HG03196 (cell line): ENCODE data around the gene ITIH2.
"Not testable (repeated sequence)": the region's sequence is repeated elsewhere in the genome, so short reads cannot be mapped to it uniquely, and the experiment has no call there.

Experiments
- ATAC-seq: cut with Tn5 transposase; IDR thresholded peaks from one replicate; pipeline ENCODE4 v1.9.1; 2021; ENCODE audit not compliant: unreplicated experiment

The ITIH2 gene

DNA sequence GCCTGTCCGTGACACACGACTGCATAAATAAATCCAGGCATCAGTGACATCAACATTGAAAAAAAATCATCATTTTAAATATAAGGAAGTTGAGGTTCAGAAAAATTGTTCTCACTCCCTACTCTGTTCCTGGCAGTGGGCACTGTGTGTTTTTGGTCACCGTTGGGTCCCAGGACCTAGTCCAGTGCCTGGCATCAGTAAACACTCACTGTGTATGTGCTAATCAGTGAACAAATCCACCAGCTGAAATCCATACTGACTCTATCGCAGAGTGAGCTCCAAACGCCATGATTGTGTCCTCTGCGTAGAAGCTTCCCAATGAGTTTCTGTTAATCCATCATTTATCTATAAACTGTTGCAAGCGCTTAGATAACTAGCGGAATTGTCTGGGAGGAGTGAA lies 41.2 kb downstream of the ITIH2 start:
- no peak for ATAC-seq

DNA sequence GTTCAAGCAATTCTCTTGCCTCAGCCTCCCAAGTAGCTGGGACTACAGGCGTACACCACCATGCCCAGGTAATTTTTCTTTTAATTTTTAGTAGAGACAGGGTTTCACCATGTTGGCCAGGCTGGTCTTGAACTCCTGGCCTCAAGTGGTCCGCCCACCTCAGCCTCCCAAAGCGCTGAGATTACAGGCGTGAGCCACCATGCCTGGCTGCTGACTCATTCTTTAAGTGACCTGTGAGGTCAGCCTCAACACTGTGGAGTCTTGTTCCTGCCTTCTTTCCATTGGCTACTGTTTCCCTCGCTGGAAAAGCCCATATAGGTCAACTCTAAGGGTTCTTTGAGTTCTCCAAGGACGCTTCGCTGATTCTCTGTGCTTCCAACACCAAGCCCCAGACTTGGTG lies 45.5 kb downstream of the ITIH2 start:
- not testable (repeated sequence) for ATAC-seq

DNA sequence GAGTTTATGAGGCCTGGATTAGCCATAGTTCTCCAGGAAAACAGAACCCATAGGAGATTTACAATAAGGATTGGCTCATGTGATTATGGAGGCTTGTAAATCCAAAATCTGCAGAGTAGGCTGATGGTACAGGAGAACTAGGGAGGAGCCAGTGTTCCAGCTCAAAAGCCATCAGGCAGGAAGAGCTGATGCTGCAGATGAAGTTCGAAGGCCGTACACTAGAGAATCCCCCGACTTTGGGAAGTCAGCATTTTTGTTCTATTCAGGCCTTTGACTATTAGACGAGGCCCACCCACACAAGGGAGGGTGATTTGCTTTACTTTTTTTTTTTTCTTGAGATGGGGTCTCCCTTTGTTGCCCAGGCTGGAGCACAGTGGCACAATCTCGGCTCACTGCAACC lies 47.1 kb downstream of the ITIH2 start:
- no peak for ATAC-seq

DNA sequence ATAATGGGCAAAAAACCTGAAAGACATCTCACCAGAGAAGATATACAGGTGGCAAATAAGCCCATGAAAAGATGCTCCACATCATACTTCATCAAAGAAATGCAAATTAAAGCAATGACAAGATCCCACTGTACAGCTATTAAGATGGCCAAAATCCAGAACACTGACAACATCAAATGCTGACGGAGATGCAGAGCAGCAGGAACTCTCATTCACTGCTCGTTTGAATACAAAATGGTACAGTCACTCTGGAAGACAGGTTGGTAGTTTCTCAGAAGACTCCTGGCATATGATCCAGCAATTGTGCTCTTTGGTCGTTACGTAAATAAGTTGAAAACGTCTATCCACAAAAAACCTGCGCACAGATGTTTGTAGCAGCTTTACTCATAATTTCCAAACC lies 49.1 kb downstream of the ITIH2 start:
- no peak for ATAC-seq

DNA sequence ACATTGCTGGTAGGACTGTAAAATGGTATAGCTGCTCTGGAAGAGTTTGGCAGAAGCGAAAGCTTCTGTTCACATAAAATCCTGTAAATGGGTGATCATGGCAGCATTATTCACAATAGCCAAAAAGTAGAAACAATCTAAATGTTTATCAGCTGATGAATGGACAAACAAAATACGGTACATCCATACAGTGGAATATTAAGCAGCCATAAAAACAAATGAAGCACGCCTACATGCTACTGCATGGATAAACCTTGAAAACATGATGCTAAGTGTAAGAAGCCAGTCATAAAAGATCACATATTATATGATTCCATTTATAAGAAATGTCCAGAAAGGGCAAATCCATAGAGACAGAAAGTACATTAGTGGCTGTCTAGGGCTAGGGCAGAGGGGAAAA lies 52.0 kb downstream of the ITIH2 start:
- ATAC-seq = no peak

DNA sequence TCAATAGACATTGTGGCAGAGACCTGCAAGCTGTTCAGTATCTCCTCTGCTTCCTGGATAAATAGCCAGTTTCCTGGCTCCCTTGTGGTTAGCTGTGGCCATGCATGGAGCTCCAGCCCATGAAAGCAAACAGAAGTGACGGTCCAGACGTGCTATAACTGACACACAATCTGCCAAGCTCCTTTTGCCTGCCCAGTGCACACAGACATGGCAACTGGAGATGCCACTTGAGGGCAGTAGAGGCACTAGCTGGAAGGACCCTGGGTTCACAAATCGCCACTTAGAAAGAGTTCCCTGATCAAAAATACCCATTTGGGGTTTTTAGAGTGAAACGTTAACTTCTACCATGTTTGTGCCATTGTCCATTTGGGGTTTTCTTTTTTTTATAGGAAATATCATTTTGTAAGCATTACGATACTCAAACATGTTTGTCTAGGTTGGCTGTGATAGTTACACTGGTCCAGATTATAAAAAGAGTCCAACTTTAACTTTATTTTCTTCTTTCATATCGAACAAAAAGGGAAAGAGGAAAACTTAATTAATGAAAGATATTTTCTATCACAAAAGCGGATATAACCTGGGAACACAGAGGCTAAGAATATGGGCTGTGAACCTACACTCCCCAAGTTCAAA lies 53.4 kb downstream of the ITIH2 start:
- ATAC-seq = no peak

DNA sequence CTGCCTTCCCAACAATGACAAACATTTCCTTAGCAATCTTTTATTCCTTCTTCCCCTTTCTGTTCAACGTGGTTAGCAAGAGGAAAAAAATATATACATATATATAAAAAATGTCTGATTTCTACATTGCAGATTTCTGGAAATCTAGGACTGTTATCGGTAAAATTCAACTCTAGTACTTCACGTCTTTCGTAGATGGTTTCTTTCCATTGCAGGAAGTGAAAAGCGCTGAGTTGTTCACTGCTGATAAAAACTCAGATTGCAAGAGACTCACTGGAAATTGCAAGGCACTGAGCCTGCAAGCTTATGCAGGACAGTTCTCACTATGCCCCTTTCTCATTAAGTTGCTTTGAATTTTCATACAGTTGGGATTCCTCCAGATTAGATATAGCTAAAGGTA lies 60.8 kb downstream of the ITIH2 start:
- no peak for ATAC-seq

DNA sequence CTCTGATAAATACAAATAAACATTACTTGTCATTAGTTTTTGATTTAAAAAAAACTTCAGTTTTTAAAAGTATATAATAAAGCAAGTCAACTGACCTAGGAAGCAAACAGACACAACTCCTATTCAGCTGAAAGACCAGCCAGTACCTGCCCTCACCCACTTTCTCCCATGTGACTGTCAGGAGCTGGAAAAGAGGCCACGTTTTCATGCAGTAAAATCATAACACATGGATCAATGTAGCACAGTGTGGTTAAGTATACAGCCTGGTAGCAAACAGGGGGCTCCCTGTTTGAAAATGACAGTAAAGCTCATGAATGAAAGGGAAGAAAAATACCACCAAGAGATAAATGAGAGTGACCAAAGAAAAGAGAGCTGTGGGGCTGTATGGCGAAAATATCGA lies 63.1 kb downstream of the ITIH2 start:
- no peak for ATAC-seq

DNA sequence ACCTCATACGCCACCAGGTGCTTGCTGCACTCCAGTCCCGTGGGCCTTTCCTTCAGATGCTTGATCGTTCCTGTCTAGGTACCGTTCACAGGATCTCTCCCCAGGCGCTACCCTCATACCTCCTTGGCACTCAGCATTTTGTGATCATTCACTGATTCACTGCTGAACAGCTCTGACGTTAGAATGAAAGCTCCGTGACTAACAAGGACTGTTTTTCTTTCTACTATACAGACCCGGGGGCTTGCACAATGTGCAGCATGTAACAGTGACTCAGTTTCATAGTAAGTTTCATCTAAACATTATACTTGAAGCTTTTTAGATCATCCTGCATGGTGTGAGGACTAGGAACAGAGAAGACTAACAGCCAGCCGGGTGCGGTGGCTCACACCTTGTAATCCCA lies 64.1 kb downstream of the ITIH2 start:
- ATAC-seq = no peak

DNA sequence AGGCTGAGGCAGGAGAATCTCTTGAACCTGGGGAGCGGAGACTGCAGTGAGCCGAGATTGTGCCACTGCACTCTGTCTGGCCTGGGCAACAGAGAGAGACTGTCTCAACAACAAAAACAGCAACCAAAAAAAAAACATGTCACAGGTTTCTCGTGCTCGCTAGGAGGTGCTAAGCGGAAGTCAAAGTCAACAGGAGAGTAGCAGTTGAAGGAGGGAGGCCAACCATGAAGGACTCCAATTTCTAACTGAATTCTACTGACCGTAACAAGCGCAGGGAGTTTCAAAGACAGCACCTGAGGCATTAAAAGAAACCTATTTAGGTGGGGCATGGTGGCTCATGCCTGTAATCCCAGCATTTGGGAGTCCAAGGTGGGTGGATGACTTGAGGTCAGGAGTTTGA lies 65.3 kb downstream of the ITIH2 start:
- no peak for ATAC-seq

DNA sequence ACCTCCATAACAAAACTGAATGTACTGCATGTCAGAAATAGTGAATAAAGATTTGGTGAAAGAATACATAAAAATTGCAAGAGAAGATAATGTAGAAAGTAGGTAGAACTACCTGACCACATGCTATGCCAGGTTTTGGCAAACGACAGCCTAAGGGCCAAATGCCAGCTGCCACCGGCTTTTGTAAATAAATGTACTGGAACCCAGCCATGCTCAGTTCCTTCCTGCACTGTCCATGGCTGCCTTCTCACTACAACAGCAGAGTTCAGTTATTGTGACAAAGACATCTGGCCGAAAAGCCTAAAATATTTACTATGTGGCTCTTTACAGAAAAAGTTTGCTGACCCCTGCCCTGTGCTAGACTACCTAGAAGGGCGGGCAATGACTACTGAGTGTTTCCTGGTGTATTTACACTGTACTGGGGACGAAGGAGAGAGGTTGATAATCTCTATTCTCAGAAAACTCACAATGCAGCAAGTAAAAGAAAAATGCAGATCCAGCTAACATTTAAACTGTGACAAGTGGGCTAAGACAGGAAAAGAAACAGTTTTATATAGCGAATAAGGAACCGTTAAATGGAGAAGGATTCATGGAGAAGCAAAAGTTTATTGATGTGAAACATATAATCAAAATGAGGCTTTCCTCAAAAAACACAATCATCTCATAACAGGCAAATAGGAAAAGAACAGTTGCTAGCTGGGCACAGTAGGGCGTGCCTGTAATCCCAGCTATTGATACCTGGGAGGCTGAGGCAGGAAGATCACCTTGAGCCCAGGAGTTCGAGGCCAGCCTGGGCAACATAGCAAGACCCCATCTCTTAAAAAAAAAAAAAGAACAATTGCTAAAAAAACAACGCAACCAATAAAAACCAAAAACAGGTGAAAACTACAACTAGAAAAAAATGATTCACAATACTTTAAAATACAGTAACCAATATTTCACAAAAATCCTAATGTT lies 71.0 kb downstream of the ITIH2 start:
- ATAC-seq = no peak

DNA sequence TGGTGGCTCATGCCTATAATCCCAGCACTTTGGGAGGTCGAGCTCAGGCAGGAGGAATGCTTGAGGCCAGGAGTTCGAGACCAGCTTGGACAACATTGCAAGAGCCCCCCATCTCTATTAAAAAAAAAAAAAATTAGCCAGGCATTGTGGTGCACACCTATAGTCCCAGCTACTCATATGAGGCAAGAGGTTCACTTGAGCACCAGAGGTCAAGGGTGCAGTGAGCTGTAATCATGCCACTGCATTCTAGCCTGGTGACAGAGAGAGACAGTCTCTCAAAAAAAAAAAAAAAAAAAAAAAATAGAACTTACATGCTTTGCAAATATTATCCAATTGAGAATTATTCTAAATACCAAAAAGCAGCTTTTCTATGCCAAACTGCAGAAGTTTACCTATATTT lies 73.7 kb downstream of the ITIH2 start:
- ATAC-seq = no peak

DNA sequence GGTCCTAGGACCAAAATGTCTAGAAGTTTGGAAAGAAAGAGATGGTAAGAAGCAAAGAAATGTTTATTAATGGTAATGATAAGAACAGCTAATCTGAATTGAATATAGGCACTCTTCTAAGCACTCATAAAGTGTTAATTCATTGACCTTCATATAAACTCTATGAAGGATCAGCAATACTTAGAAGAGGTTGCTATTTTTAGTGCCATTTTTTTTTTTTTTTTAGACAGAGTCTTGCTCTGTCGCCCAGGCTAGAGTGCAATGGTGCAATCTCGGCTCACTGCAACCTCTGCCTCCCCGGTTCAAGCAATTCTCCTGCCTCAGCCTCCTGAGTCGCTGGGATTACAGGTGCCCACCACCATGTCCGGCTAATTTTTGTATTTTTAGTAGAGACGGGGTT lies 79.1 kb downstream of the ITIH2 start:
- ATAC-seq = not testable (repeated sequence)

DNA sequence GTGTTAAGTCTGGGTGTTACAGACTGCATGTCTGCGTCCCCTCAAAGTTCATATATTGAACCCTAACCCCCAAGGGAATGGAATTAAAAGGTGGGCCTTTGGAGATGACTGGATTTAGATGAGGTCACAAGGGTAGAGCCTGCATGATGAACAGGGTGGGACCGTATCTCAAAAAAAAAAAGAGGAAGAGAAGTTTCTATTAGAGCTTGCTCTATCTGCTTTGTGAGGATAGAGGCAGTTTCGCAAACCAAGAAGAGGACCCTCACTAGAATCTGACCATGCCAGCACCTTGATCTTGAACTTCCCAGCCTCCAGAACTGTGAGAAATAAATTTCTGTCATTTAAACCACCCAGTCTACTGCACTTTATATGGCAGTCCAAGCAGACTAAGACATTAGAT lies 83.3 kb downstream of the ITIH2 start:
- no peak for ATAC-seq

DNA sequence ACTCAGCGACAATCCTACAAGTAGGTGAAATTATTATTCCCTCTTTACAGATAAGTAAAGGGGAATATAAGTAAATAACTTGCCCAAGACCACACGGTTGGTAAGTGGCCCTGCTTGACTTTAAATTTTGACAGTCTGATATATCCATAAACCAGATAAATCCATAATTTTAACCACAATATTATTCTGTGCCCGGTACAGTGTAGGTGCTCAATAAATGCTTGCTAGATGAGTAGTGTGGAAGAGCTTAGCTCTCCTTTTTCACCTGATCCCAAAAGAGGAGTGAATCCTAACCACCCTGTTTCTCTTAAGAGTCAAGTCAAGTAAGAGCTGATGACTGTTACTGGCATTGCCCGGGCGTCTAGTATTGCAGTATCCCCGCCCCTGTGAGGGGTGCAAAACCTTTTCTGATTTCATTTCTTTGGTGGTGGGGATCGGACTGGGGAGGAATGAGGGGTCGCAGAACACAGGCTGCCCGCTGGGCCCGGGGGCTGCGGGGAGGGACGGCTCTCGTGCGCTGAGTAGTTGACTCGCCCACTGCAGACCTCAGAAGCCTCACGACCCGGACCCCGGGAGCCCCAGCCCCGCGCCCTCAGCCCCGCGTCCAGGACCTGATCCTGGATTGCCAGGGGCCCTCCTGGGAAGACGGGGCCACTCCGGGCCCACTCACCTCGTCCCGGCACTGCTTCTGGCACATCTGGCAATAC lies 84.2 kb downstream of the ITIH2 start:
- peak; percentile 3 for ATAC-seq

DNA sequence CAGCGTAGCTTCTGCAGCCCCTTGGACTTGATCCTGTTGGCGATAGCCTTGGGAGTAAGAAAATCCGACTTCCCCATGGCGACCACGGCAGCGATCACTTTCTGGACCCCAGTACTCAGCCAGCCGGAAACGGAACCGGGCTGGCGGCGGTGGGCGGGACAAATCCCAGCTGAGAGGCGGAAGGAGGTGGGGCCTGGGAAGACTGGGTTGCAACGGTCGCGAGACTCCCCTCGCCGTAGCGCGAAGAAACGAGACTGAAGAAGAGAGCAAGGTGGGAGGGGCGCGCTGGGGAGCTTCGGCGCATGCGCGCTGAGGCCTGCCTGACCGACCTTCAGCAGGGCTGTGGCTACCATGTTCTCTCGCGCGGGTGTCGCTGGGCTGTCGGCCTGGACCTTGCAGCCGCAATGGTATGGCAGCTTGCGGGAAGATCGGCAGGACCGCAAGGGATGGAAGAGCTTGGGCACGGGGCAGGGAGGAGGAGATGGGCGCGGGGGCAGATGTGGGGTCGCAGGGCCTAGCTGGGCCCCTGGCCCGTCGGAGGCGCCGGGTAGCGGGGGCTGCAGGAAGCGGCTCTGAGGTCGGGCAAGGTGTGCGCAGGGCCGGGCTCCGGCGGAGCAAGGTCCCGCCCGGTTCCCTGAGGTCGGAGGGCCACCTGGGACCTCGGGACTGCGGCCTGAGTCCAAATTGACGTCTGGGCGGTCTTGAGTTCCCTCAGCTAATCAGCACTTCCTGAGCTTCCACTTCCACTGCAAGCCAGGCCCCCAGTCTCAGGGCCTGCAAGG lies 84.9 kb downstream of the ITIH2 start, which contains the start of the genes ATP5F1C and KIN:
TSS of gene ATP5F1C (plus strand) at position 321 of the 782 bp plus-strand sequence. CDS start at position 352, 31 bp downstream.
TSS of gene KIN (minus strand) at position 137 of the 782 bp plus-strand sequence. CDS start at position 77, 60 bp downstream.
- peak; percentile 96 for ATAC-seq

DNA sequence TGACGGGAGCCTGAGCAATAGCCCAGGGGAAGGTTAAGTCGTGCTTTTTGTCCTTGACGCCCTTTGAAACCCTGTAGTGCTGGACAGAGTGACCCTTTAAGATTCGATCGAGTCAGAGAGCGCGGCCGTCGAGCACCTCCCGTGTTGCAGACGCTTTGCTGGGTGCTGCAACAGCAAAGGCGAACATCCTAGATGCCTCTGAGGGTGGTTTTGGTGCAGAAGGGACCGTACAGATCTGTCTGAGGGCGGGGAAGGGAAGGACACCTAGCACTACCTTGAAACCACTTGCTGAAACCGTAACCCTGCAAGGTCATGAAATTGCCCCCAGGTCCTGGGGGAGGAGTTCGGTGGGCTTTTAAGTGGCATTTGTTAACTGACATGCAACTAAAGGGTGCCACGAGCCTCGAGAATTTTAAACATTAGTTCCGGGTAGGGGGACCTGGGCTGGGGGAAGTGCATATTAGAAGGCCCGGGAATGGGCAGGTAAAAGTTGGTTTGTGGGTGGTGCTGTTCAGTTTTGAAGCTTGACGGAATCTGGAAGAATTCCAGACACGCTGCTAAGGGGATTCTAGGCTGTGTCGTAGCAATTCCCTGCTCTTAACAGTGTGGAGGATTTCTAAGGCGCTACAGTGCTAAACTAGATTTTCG lies 85.6 kb downstream of the ITIH2 start:
- peak; percentile 9 for ATAC-seq

DNA sequence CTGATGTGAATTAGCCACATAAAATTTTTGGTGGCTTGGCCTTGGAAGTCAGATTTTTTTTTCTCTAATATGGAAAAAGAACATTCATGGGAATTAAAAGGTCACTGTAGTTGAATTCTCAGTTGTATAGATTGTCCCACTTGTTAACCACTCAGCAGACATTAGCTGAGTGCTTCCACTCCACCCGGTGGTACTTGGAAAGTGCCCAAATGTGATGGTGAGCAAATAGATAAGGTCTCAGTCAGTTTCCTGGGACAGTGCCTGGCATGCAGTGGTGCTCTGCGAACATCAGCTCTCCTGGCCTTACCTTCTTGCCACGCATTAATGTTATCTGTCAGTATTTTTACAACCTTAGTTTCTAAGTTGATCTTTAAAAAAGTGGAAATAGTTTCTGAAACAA lies 86.3 kb downstream of the ITIH2 start:
- ATAC-seq = no peak

DNA sequence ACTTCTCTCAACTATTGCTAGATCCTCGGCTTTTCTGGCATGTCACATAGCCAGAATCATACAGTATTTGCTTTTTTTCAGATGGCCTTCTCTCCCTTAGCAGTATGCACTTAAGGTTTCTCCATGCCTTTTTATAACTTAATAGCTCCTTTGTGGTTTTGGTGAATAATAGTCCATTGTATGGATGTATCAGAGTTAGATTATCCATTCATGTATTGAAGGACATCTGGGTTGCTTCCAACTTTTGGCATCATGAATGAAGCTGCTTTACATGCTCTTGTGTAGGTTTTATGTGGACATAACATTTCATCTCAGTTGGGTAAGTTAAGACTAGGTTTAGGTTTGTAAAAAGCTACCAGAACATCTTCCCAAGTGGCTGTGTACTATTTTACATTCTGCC lies 89.4 kb downstream of the ITIH2 start:
- ATAC-seq = no peak
